T-helper 2 cell treated with Interferon-gamma antibody and Interleukin-4, amounts not matched to agents 100 ng/mL and 5 ng/mL, for 36 hours (primary cell): ENCODE results near the gene ALOX12B. TPM values are rescaled to one million over a fixed set of nuclear protein-coding genes. Genes with fewer than 3 reads are reported as not detected.

ENCODE experiments used
- total RNA-seq: library from RNA; stranded (reverse); gene quantifications from 2 replicates; pipeline ENCODE4 v1.2.3, GENCODE V29; 2022

The ALOX12B gene
- total RNA-seq, 1 donor from 2014 or later, result not detected

Other genes with a start within 250 kb of the ALOX12B start
- gene TMEM88, start 232.7 kb downstream of the ALOX12B start, total RNA-seq, result 0.57 and 0.82 TPM in 2 replicates
- 74.9 TPM in 2 replicates for gene NAA38, start 230.2 kb downstream of the ALOX12B start, total RNA-seq
- 7.3 TPM in 2 replicates for gene CYB5D1, start 229.7 kb downstream of the ALOX12B start, total RNA-seq
- 212 and 213 TPM in 2 replicates for gene CHD3, start 198.9 kb downstream of the ALOX12B start, total RNA-seq
- 3.6 TPM in 2 replicates for gene RNF227, start 171.4 kb downstream of the ALOX12B start, total RNA-seq
- gene KCNAB3, start 157.9 kb downstream of the ALOX12B start, total RNA-seq, result 9.2 and 10.7 TPM in 2 replicates
- 216 and 217 TPM in 2 replicates for gene TRAPPC1, start 155.8 kb downstream of the ALOX12B start, total RNA-seq
- 54.4 and 58.1 TPM in 2 replicates for gene CNTROB, start 155.5 kb downstream of the ALOX12B start, total RNA-seq
- gene GUCY2D, start 85.1 kb downstream of the ALOX12B start, total RNA-seq, result 0.05 TPM in 1 of 2 replicates, not detected in the other
- gene ALOX15B, start 48.7 kb downstream of the ALOX12B start, total RNA-seq, result not detected in 2 replicates
- gene ALOXE3, start 30.8 kb upstream of the ALOX12B start, total RNA-seq, result not detected in 2 replicates
- 0.55 and 0.61 TPM in 2 replicates for gene HES7, start 36.4 kb upstream of the ALOX12B start, total RNA-seq
- 20.4 and 26.4 TPM in 2 replicates for gene PER1, start 64.7 kb upstream of the ALOX12B start, total RNA-seq
- gene VAMP2, start 75.2 kb upstream of the ALOX12B start, total RNA-seq, result 64.6 and 67.0 TPM in 2 replicates
- 26.1 and 26.4 TPM in 2 replicates for gene TMEM107, start 88.7 kb upstream of the ALOX12B start, total RNA-seq
- gene BORCS6, start 102.5 kb upstream of the ALOX12B start, total RNA-seq, result 11.5 and 11.6 TPM in 2 replicates
- gene AURKB, start 122.9 kb upstream of the ALOX12B start, total RNA-seq, result 153 and 157 TPM in 2 replicates
- gene CTC1, start 160.3 kb upstream of the ALOX12B start, total RNA-seq, result 90.7 and 97.9 TPM in 2 replicates
- 91.7 and 100 TPM in 2 replicates for gene PFAS, start 161.6 kb upstream of the ALOX12B start, total RNA-seq
- 63.0 and 63.4 TPM in 2 replicates for gene RANGRF, start 201.0 kb upstream of the ALOX12B start, total RNA-seq
- 16.3 and 17.2 TPM in 2 replicates for gene SLC25A35, start 207.7 kb upstream of the ALOX12B start, total RNA-seq
- gene ARHGEF15, start 222.5 kb upstream of the ALOX12B start, total RNA-seq, result 0.05 and 0.61 TPM in 2 replicates